ENCODE data around the gene TBL2.
A peak's percentile ranks its signal among the peaks of the same experiment; 100 is the strongest.
"Not testable (repeated sequence)": the region's sequence is repeated elsewhere in the genome, so short reads cannot be mapped to it uniquely, and the experiment has no call there.

TBL2 gene

DNA sequence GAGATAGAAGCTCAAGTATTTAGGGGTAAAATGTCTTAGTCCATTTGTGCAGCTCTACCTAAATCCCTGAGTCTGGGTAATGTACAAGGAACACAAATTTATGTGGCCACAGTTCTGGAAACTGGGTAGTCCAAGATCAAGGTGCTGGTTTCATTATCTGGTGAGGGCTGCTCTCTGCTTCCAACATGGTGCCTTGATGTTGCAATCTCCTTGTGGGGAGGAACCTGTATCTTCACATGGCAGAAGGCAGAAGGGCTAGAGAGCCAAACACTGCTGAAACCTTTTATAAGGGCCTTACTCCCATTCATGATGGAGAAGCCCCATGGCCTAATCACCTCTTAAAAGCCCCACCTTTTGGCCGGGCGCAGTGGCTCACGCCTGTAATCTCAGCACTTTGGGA lies 47.6 kb downstream of the TBL2 start:
- no peak for DNase-seq

- peak; percentile 95 for DNase-seq
Observed at GRCh38 chr7:73526896-73527821, 51.2 kb downstream of the TBL2 start.

DNA sequence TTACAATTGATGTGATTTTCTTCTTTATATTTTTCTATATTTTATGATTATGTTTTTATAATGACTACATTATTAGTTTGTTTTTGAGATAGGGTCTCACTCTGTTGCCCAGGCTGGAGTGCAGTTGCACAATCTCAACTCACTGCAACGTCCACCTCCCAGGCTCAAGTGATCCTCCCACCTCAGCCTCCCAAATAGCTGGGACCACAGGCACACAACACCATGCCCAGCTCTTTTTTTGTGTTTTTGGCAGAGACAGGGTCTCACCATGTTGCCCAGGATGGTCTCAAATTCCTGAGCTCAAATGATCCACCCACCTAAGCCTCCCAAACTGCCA lies 52.3 kb downstream of the TBL2 start:
- DNase-seq, result not testable (repeated sequence)

DNA sequence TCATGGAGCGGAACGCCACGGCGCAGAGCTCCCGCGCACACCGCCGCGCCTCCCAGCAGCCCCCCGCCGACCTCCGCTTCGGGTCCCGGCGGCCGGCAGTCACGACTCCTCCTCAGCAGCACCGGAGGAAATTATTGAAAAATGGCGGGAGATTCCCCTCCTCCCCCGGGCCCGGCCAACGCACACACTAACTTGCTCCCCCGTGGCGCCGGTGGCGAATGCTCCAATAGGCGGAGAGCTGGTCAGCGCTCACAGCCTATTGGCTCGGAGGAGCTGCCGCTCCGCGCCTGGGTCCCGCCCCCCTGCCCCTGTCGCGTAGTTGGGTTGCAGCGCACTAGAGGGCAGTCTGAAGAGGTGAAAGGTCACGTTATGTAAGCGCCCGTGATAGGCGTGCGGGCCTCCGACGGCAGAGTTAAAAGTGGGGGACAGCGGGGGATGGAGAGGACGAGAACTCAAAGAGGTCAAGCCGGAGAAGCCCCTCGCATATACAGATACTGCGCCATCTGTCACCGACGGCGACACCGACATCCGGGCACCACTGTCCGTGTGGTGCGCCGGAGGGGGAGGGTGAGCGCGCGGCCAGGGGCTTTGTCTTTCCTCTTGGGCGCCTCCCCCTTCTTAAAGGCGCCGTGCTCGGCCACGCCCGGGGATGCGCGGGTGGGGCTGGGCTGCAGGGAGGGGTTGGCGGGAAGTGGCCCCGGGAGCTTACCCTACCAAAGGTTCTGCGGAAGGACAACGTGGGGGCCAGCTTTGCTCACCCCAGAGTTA lies 56.1 kb downstream of the TBL2 start, which contains the start of gene BAZ1B:
TSS of gene BAZ1B (minus strand) at position 189 of the 768 bp plus-strand sequence. CDS start 360 bp downstream, outside the sequence.
- peak; percentile 97 for DNase-seq

- DNase-seq, result no peak
Observed at GRCh38 chr7:73521636-73522104, 56.7 kb downstream of the TBL2 start.

GRCh38 chr7:73520673-73521635 lies 57.4 kb downstream of the TBL2 start:
- DNase-seq, result no peak

DNA sequence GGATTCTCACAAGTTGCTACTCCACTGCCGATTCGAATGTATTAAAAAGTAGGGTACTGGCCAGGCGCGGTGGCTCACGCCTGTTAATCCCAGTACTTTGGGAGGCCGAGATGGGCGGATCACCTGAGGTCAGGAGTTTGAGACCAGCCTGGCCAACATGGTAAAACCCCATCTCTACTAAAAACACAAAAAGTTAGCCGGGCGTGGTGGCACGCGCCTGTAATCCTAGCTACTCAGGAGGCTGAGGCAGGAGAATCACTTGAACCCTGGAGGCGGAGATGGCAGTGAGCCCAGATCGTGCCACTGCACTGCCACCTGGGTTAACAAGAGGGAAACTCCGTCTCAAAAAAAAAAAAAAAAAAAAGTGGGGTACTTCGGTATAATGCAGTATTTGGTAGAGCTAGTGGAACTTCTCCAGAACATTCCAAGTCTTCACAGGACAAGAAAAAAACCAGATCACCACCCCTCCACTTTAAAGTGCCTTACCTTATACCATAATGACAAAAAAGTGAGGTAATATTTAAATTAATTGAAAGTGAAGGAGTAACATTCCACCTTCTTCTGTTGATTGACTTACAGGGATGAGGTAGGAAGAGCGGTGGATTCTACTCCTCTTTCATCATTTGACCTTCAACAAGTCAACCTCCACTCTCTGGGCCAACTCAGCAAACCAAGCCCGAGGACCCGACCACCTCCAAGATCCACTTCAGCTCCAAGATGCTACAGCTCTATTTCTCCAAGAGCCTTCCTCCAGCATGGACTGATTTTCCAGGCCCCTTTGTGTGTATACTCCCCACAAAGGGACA lies 58.3 kb downstream of the TBL2 start:
- no peak for DNase-seq

- DNase-seq, result no peak
Observed at GRCh38 chr7:73518470-73518869, 59.9 kb downstream of the TBL2 start.

Measured in GF-D8 (cell line).